Measurements from ENCODE around the gene SLC39A7. TPM values are rescaled to one million over a fixed set of nuclear protein-coding genes. Genes with fewer than 3 reads are reported as not detected.

Gene SLC39A7
- total and polyA plus RNA-seq, 2 donors (not counting 3 experiments of a cell fraction or from before 2014, with no cell fraction given), result 99.8 to 129 TPM

- FAIRE-seq, result no peak
- H3K4me2 ChIP-seq (ENCODE audit: insufficient read depth, low read length), result no peak overlapping the region
- H3K27me3 ChIP-seq (ENCODE audit: control insufficient read depth in 2 of 2, insufficient read depth in 2 of 2, low read length in 2 of 2), result peaks cover 21% of the 10 kb centered on the region in 2 experiments
- no peaks in the 10 kb centered on the region for H4K20me1 ChIP-seq (replicated peaks; ENCODE audit: control insufficient read depth, extremely low read depth, insufficient read depth, low read length)
- H3K4me3 ChIP-seq (replicated peaks in 1 of 3; ENCODE audit: insufficient read depth in 1 of 3, low read depth in 1 of 3, low read length in 3 of 3), result no peak overlapping the region
- H3K27ac ChIP-seq (ENCODE audit: insufficient read depth, low read depth, low read length), result no peak overlapping the region
- intact Hi-C loops (cut with micrococcal nuclease) (no loop called here), dilution Hi-C loops (cut with MboI; ENCODE audit: extremely low pct_ligation_motif_present, low sequenced_read_pairs) (no loop called here)
- H3K79me2 ChIP-seq (ENCODE audit: control insufficient read depth, insufficient read depth, low read length), result peaks cover 9% of the 10 kb centered on the region
- TF ChIP-seq FOS (IDR thresholded peaks at IDR 0.05; ENCODE audit: borderline replicate concordance, insufficient read depth, low read length) (no peak), MYC (IDR thresholded peaks at IDR 0.05; ENCODE audit: low read depth, low read length) (no peak), POLR2AphosphoS5 (IDR thresholded peaks at IDR 0.05; ENCODE audit: insufficient read depth, low read depth, low read length) (no peak), POLR2A (IDR thresholded peaks at IDR 0.05; ENCODE audit: low read depth, low read length) (no peak), MAX (IDR thresholded peaks at IDR 0.05; ENCODE audit: insufficient read depth, insufficient read length) (no peak)
- BruUV-seq (replicated peaks), result no TSS peak
- H3K9me3 ChIP-seq (replicated peaks; ENCODE audit: control insufficient read depth, insufficient read depth, low read length), result no peaks in the 10 kb centered on the region
- POLR2A ChIA-PET, result no interaction called here
- no peak for DNase-seq (ENCODE audit: low read depth, low spot score)
- CTCF ChIA-PET, result no interaction called here
- peaks cover 0 to 30% of the 10 kb centered on the region in 2 experiments for H3K36me3 ChIP-seq (ENCODE audit: control insufficient read depth in 2 of 2, extremely low read depth in 1 of 2, insufficient read depth in 2 of 2, low read length in 2 of 2)
- peaks cover 9% of the 10 kb centered on the region for H3K4me1 ChIP-seq (ENCODE audit: control insufficient read depth, extremely low read depth, insufficient read depth, low read length)
- no peaks in the 10 kb centered on the region for H3K9me1 ChIP-seq (replicated peaks; ENCODE audit: control insufficient read depth, extremely low read depth, insufficient read depth, low read length)
- H2AFZ ChIP-seq (ENCODE audit: low read depth, low read length), result no peak overlapping the region
- H3K9ac ChIP-seq (replicated peaks; ENCODE audit: extremely low read depth, insufficient read depth, low read length), result no peak overlapping the region
Observed at GRCh38 chr6:33194431-33194979, 6.2 kb upstream of the SLC39A7 start.

GRCh38 chr6:33195304-33196165 is 5.1 kb upstream of the SLC39A7 start:
- Histone ChIP-seq H3K36me3 (ENCODE audit: control insufficient read depth in 2 of 2, extremely low read depth in 1 of 2, insufficient read depth in 2 of 2, low read length in 2 of 2) (peaks cover 0 to 30% of the 10 kb centered on the region in 2 experiments), H3K9me3 (replicated peaks; ENCODE audit: control insufficient read depth, insufficient read depth, low read length) (no peaks in the 10 kb centered on the region), H3K9ac (replicated peaks; ENCODE audit: extremely low read depth, insufficient read depth, low read length) (no peak overlapping the region), H3K4me2 (ENCODE audit: insufficient read depth, low read length) (no peak overlapping the region), H3K79me2 (ENCODE audit: control insufficient read depth, insufficient read depth, low read length) (peaks cover 14% of the 10 kb centered on the region), H3K27me3 (ENCODE audit: control insufficient read depth in 2 of 2, insufficient read depth in 2 of 2, low read length in 2 of 2) (peaks cover 17 to 21% of the 10 kb centered on the region in 2 experiments), H4K20me1 (replicated peaks; ENCODE audit: control insufficient read depth, extremely low read depth, insufficient read depth, low read length) (no peaks in the 10 kb centered on the region), H3K27ac (ENCODE audit: insufficient read depth, low read depth, low read length) (no peak overlapping the region), H2AFZ (ENCODE audit: low read depth, low read length) (no peak overlapping the region), H3K4me3 (replicated peaks in 1 of 3; ENCODE audit: insufficient read depth in 1 of 3, low read depth in 1 of 3, low read length in 3 of 3) (no peak overlapping the region), H3K9me1 (replicated peaks; ENCODE audit: control insufficient read depth, extremely low read depth, insufficient read depth, low read length) (no peaks in the 10 kb centered on the region), H3K4me1 (ENCODE audit: control insufficient read depth, extremely low read depth, insufficient read depth, low read length) (peaks cover 12% of the 10 kb centered on the region)
- TF ChIP-seq EZH2 (IDR thresholded peaks at IDR 0.05; ENCODE audit: borderline replicate concordance, low read depth, low read length, severe bottlenecking) (no peak), MAX (IDR thresholded peaks at IDR 0.05; ENCODE audit: insufficient read depth, insufficient read length) (no peak), JUN (IDR thresholded peaks at IDR 0.05; ENCODE audit: borderline replicate concordance, insufficient read depth, insufficient read length, low read depth) (no peak), CTCF (IDR thresholded peaks at IDR 0.05; ENCODE audit: extremely low read depth in 1 of 2, insufficient read depth in 1 of 2, low read depth in 1 of 2, low read length in 2 of 2) (no peak), MYC (IDR thresholded peaks at IDR 0.05; ENCODE audit: low read depth, low read length) (no peak), GATA2 (IDR thresholded peaks at IDR 0.05; ENCODE audit: insufficient read depth, insufficient read length, low read depth, low read length) (no peak)
- POLR2A ChIA-PET, result no interaction called here
- CTCF ChIA-PET, result no interaction called here
- BruUV-seq (replicated peaks), result no TSS peak
- intact Hi-C loops (cut with micrococcal nuclease), result no loop called here
- dilution Hi-C loops (cut with MboI; ENCODE audit: extremely low pct_ligation_motif_present, low sequenced_read_pairs), result no loop called here
- FAIRE-seq, result no peak
- no peak for DNase-seq (ENCODE audit: low read depth, low spot score)

Measured in endothelial cell of umbilical vein (primary cell).